Measurements from ENCODE around the gene SATB2.

- TF ChIP-seq CTCF (conservative IDR thresholded peaks at IDR 0.05 in 1 of 2, IDR thresholded peaks at IDR 0.05 in 1 of 2; ENCODE audit: extremely low read depth in 1 of 2, insufficient read depth in 1 of 2, low read depth in 1 of 2, low read length in 2 of 2) (no peak), EZH2 (IDR thresholded peaks at IDR 0.05; ENCODE audit: borderline replicate concordance, low read length) (no peak)
Measured at GRCh38 chr2:199257261-199258224, 200.2 kb downstream of the SATB2 start.
